Effector memory CD4-positive, alpha-beta T cell (primary cell): ENCODE measurements around the gene SUN5.

Experiments used
- DNase-seq, 3 donors: peaks; one replicate each; pipeline ENCODE4 v3.0.0-alpha.2; 2020
- H3K27ac ChIP-seq: 2 replicates; pipeline ENCODE4 v1.7.0; 2013; ENCODE audit warnings: mild to moderate bottlenecking, low read length, moderate library complexity; ENCODE audit not compliant: insufficient read depth, poor library complexity, severe bottlenecking
- H3K27me3 ChIP-seq: replicated peaks from 2 replicates; pipeline ENCODE4 v1.7.0; 2013; ENCODE audit warnings: mild to moderate bottlenecking, low read length; ENCODE audit not compliant: insufficient read depth, control insufficient read depth, poor library complexity, severe bottlenecking
- H3K36me3 ChIP-seq: 2 replicates; pipeline ENCODE4 v1.7.0; 2013; ENCODE audit warnings: mild to moderate bottlenecking, low read length, moderate library complexity; ENCODE audit not compliant: control insufficient read depth, insufficient read depth
- H3K4me1 ChIP-seq: 2 replicates; pipeline ENCODE4 v1.7.0; 2013; ENCODE audit warnings: low read length, mild to moderate bottlenecking; ENCODE audit not compliant: control insufficient read depth, insufficient read depth, poor library complexity, severe bottlenecking
- H3K4me3 ChIP-seq: 2 replicates; pipeline ENCODE4 v1.7.0; 2013; ENCODE audit warnings: low read length, low read depth, mild to moderate bottlenecking; ENCODE audit not compliant: insufficient read depth, poor library complexity, severe bottlenecking
- H3K9me3 ChIP-seq: 2 replicates; pipeline ENCODE4 v1.7.0; 2013; ENCODE audit warnings: mild to moderate bottlenecking, low read length, moderate library complexity; ENCODE audit not compliant: control insufficient read depth

Gene SUN5

GRCh38 chr20:32943490-32944052 lies 60.7 kb downstream of the SUN5 start:
- Histone ChIP-seq H3K36me3 (no peaks in the 10 kb centered on the region), H3K4me3 (no peak overlapping the region), H3K27me3 (no peaks in the 10 kb centered on the region), H3K27ac (no peak overlapping the region), H3K4me1 (peaks cover 14% of the 10 kb centered on the region), H3K9me3 (no peaks in the 10 kb centered on the region)
- no peak for DNase-seq

GRCh38 chr20:32941155-32941885 lies 62.9 kb downstream of the SUN5 start:
- H3K27ac ChIP-seq = no peak overlapping the region
- no peaks in the 10 kb centered on the region for H3K36me3 ChIP-seq
- DNase-seq = no peak
- H3K4me3 ChIP-seq = no peak overlapping the region
- peaks cover 11% of the 10 kb centered on the region for H3K4me1 ChIP-seq
- H3K27me3 ChIP-seq = no peaks in the 10 kb centered on the region
- no peaks in the 10 kb centered on the region for H3K9me3 ChIP-seq

GRCh38 chr20:32934580-32934979 lies 69.7 kb downstream of the SUN5 start:
- H3K27ac ChIP-seq = no peak overlapping the region
- no peaks in the 10 kb centered on the region for H3K27me3 ChIP-seq
- H3K4me1 ChIP-seq = no peaks in the 10 kb centered on the region
- no peak for DNase-seq
- no peaks in the 10 kb centered on the region for H3K9me3 ChIP-seq
- H3K36me3 ChIP-seq = no peaks in the 10 kb centered on the region
- no peak overlapping the region for H3K4me3 ChIP-seq
